Type B pancreatic cell (in vitro differentiated cells): ENCODE data around the gene FMO4. TPM values are rescaled to one million over a fixed set of nuclear protein-coding genes. Genes with fewer than 3 reads are reported as not detected.

Experiments used
- DNase-seq: peaks from one replicate; pipeline ENCODE4 v3.0.0; 2021; ENCODE audit warnings: mixed read lengths; ENCODE audit not compliant: unreplicated experiment; ENCODE audit errors: extremely low spot score
- H3K27ac Mint-ChIP-seq: 2 replicates; pipeline ENCODE4 v1.8.0; 2021; ENCODE audit warnings: mild to moderate bottlenecking, mixed read lengths
- H3K27me3 Mint-ChIP-seq: 2 replicates; pipeline ENCODE4 v1.8.0; 2021; ENCODE audit warnings: mixed read lengths
- H3K36me3 Mint-ChIP-seq: 2 replicates; pipeline ENCODE4 v1.8.0; 2021; ENCODE audit warnings: mixed read lengths
- H3K4me1 Mint-ChIP-seq: one replicate; pipeline ENCODE4 v1.8.0; 2021; ENCODE audit warnings: mixed read lengths; ENCODE audit not compliant: unreplicated experiment
- H3K4me3 Mint-ChIP-seq: 2 replicates; pipeline ENCODE4 v1.8.0; 2021; ENCODE audit warnings: mild to moderate bottlenecking, mixed read lengths
- H3K9me3 Mint-ChIP-seq: 2 replicates; pipeline ENCODE4 v1.8.0; 2021; ENCODE audit warnings: mixed read lengths
- CTCF ChIP-seq: fragments of 200-600 bp; sonication (generic); conservative IDR thresholded peaks from 2 replicates; pipeline ENCODE4 v1.5.0; 2021; ENCODE audit warnings: antibody characterized with exemption, mild to moderate bottlenecking
- total RNA-seq: library from RNA; stranded (reverse); gene quantifications from 2 replicates; pipeline ENCODE4 v1.2.1, GENCODE V29; 2021; ENCODE audit warnings: low replicate concordance

FMO4 gene
- total RNA-seq, 1 donor from 2014 or later: 1.6 TPM

GRCh38 chr1:171277534-171277933, 36.4 kb upstream of the FMO4 start:
- H3K4me1 Mint-ChIP-seq: peaks cover 12% of the 10 kb centered on the region
- no peak overlapping the region for H3K4me3 Mint-ChIP-seq
- no peak for DNase-seq
- no peaks in the 10 kb centered on the region for H3K27me3 Mint-ChIP-seq
- H3K36me3 Mint-ChIP-seq: no peaks in the 10 kb centered on the region
- H3K27ac Mint-ChIP-seq: no peak overlapping the region
- TF ChIP-seq CTCF: no peak
- H3K9me3 Mint-ChIP-seq: no peaks in the 10 kb centered on the region

GRCh38 chr1:171279234-171279633, 34.7 kb upstream of the FMO4 start:
- peaks cover 12% of the 10 kb centered on the region for H3K4me1 Mint-ChIP-seq
- H3K9me3 Mint-ChIP-seq: no peaks in the 10 kb centered on the region
- no peaks in the 10 kb centered on the region for H3K36me3 Mint-ChIP-seq
- no peak overlapping the region for H3K4me3 Mint-ChIP-seq
- H3K27me3 Mint-ChIP-seq: no peaks in the 10 kb centered on the region
- no peak overlapping the region for H3K27ac Mint-ChIP-seq
- DNase-seq: no peak
- no peak for TF ChIP-seq CTCF

GRCh38 chr1:171279678-171280077, 34.3 kb upstream of the FMO4 start:
- no peak for DNase-seq
- H3K27ac Mint-ChIP-seq: no peak overlapping the region
- no peak for TF ChIP-seq CTCF
- no peaks in the 10 kb centered on the region for H3K9me3 Mint-ChIP-seq
- H3K27me3 Mint-ChIP-seq: no peaks in the 10 kb centered on the region
- no peak overlapping the region for H3K4me3 Mint-ChIP-seq
- peaks cover 12% of the 10 kb centered on the region for H3K4me1 Mint-ChIP-seq
- no peaks in the 10 kb centered on the region for H3K36me3 Mint-ChIP-seq

GRCh38 chr1:171280599-171280998, 33.4 kb upstream of the FMO4 start:
- H3K27ac Mint-ChIP-seq: no peak overlapping the region
- no peaks in the 10 kb centered on the region for H3K36me3 Mint-ChIP-seq
- H3K27me3 Mint-ChIP-seq: peaks cover 4% of the 10 kb centered on the region
- no peaks in the 10 kb centered on the region for H3K9me3 Mint-ChIP-seq
- DNase-seq: no peak
- H3K4me1 Mint-ChIP-seq: peaks cover 12% of the 10 kb centered on the region
- no peak overlapping the region for H3K4me3 Mint-ChIP-seq
- no peak for TF ChIP-seq CTCF

GRCh38 chr1:171286032-171286705, 27.8 kb upstream of the FMO4 start:
- no peak overlapping the region for H3K27ac Mint-ChIP-seq
- no peak overlapping the region for H3K4me3 Mint-ChIP-seq
- H3K27me3 Mint-ChIP-seq: peaks cover 4% of the 10 kb centered on the region
- TF ChIP-seq CTCF: no peak
- H3K36me3 Mint-ChIP-seq: no peaks in the 10 kb centered on the region
- H3K4me1 Mint-ChIP-seq: peaks cover 5% of the 10 kb centered on the region
- no peaks in the 10 kb centered on the region for H3K9me3 Mint-ChIP-seq
- DNase-seq: no peak
